H1 (cell line): ENCODE results near the gene CYB5R3. TPM values are rescaled to one million over a fixed set of nuclear protein-coding genes. Genes with fewer than 3 reads are reported as not detected.

Source experiments
- CTCF ChIA-PET: fragments of 300-600 bp; sonication (Branson Sonifier 250); formaldehyde crosslinking; loops from one replicate; lab custom pipeline; 2021; ENCODE audit not compliant: partially characterized antibody; lab: Charles Lee
- POLR2A ChIA-PET: fragments of 300-600 bp; sonication (Branson Sonifier 250); formaldehyde crosslinking; loops from one replicate; lab custom pipeline; 2021; ENCODE audit warnings: inconsistent platforms; ENCODE audit not compliant: partially characterized antibody; lab: Charles Lee
- DNase-seq, 2 experiments: peaks; one replicate each; pipeline versions ENCODE4 v3.0.0 to v3.0.0-alpha.2; 2010 to 2022; ENCODE audit warnings: low spot score in 2 of 2, low read depth in 1 of 2, mixed read lengths in 1 of 2
- FAIRE-seq: peaks from 2 replicates; lab custom pipeline; 2011; peaks lifted over from hg19 to GRCh38; lab: Jason Lieb, UNC
- H2AFZ ChIP-seq: 2 replicates; pipeline ENCODE4 v1.8.1; 2012; ENCODE audit warnings: low read length, inconsistent platforms
- H2AK5ac ChIP-seq: 2 replicates; pipeline ENCODE4 v1.6.1; 2013; ENCODE audit warnings: low read depth, low read length
- H2BK120ac ChIP-seq: replicated peaks from 2 replicates; pipeline ENCODE3; 2013; ENCODE audit warnings: low read depth, low read length, inconsistent platforms
- H2BK12ac ChIP-seq: 2 replicates; pipeline ENCODE4 v1.6.1; 2013; ENCODE audit warnings: low read depth, low read length
- H2BK15ac ChIP-seq: 2 replicates; pipeline ENCODE4 v1.6.1; 2013; ENCODE audit warnings: low read length
- H2BK20ac ChIP-seq: 2 replicates; pipeline ENCODE4 v1.6.1; 2013; ENCODE audit warnings: low read length
- H2BK5ac ChIP-seq: 2 replicates; pipeline ENCODE4 v1.6.1; 2013; ENCODE audit warnings: low read depth, low read length
- H3K14ac ChIP-seq: 2 replicates; pipeline ENCODE4 v1.6.1; 2013; ENCODE audit warnings: inconsistent platforms; ENCODE audit not compliant: insufficient read length
- H3K18ac ChIP-seq: 2 replicates; pipeline ENCODE4 v1.6.1; 2013; ENCODE audit warnings: low read length; ENCODE audit errors: extremely low read depth
- H3K23ac ChIP-seq: 2 replicates; pipeline ENCODE4 v1.6.1; 2013; ENCODE audit warnings: inconsistent platforms; ENCODE audit not compliant: insufficient read length
- H3K23me2 ChIP-seq: 2 replicates; pipeline ENCODE4 v1.6.1; 2013; ENCODE audit warnings: low read depth, low read length
- H3K27ac ChIP-seq: 2 replicates; pipeline ENCODE4 v1.6.1; 2011; ENCODE audit warnings: low read depth, low read length, inconsistent platforms
- H3K27me3 ChIP-seq, 4 experiments: replicated peaks in 1 of 4; 1 replicate in 1 of 4; 2 replicates in 3 of 4; pipeline versions ENCODE4 v1.6.1 to v1.8.1; 2011 to 2013; ENCODE audit warnings: low read length in 3 of 4, mild to moderate bottlenecking in 3 of 4, inconsistent platforms in 2 of 4, mixed read lengths in 2 of 4, moderate library complexity in 1 of 4; ENCODE audit not compliant: control insufficient read depth in 3 of 4, insufficient read depth in 3 of 4; ENCODE audit errors: extremely low read depth in 1 of 4
- H3K36me3 ChIP-seq, 4 experiments: 2 replicates each; pipeline versions ENCODE4 v1.6.1 to v1.8.1; 2011 to 2013; ENCODE audit warnings: mild to moderate bottlenecking in 4 of 4, low read length in 3 of 4, moderate library complexity in 2 of 4, control low read depth in 1 of 4, inconsistent platforms in 1 of 4; ENCODE audit not compliant: insufficient read depth in 4 of 4, control insufficient read depth in 2 of 4
- H3K4ac ChIP-seq: replicated peaks from 2 replicates; pipeline ENCODE3; 2013; ENCODE audit warnings: low read length, low read depth, mixed read lengths, inconsistent platforms; ENCODE audit not compliant: insufficient read length
- H3K4me1 ChIP-seq, 4 experiments: replicated peaks in 1 of 4; 1 replicate in 1 of 4; 2 replicates in 3 of 4; pipeline versions ENCODE4 v1.6.1 to v1.8.1; 2011 to 2013; ENCODE audit warnings: low read length in 3 of 4, inconsistent platforms in 2 of 4, mixed read lengths in 1 of 4; ENCODE audit not compliant: insufficient read depth in 4 of 4, control insufficient read depth in 3 of 4
- H3K4me2 ChIP-seq, 2 experiments: 2 replicates each; pipeline versions ENCODE4 v1.6.1 to v1.8.1; 2011 to 2013; ENCODE audit warnings: low read depth in 2 of 2, low read length in 2 of 2, control low read depth in 1 of 2, inconsistent platforms in 1 of 2, mild to moderate bottlenecking in 1 of 2; ENCODE audit not compliant: insufficient read depth in 1 of 2
- H3K4me3 ChIP-seq, 4 experiments: fragments of 200-600, 300-600 bp in 1 of 4; sonication (generic), shearing (Covaris generic), sonication (Bioruptor Twin) in 1 of 4; 2 replicates each; pipeline versions ENCODE4 v1.5.1 to v1.8.1; 2011 to 2016; ENCODE audit warnings: low read length in 4 of 4, low read depth in 3 of 4, control low read depth in 2 of 4, inconsistent platforms in 2 of 4, mild to moderate bottlenecking in 2 of 4, mixed read lengths in 1 of 4, moderate library complexity in 1 of 4; ENCODE audit not compliant: insufficient read depth in 2 of 4; ENCODE audit errors: extremely low read depth in 1 of 4
- H3K56ac ChIP-seq: replicated peaks from 2 replicates; pipeline ENCODE3; 2013; ENCODE audit warnings: low read depth, mild to moderate bottlenecking, mixed read lengths, low read length, inconsistent platforms; ENCODE audit not compliant: insufficient read length
- H3K79me1 ChIP-seq: 2 replicates; pipeline ENCODE4 v1.6.1; 2013; ENCODE audit warnings: low read depth, low read length, control low read depth
- H3K79me2 ChIP-seq, 2 experiments: 2 replicates each; pipeline versions ENCODE4 v1.6.1 to v1.8.1; 2012 to 2013; ENCODE audit warnings: low read length in 2 of 2, mild to moderate bottlenecking in 2 of 2, inconsistent platforms in 1 of 2; ENCODE audit not compliant: insufficient read depth in 2 of 2, control insufficient read depth in 1 of 2
- H3K9ac ChIP-seq, 4 experiments: replicated peaks in 1 of 4; 1 replicate in 1 of 4; 2 replicates in 3 of 4; pipeline versions ENCODE4 v1.6.1 to v1.8.1; 2011 to 2013; ENCODE audit warnings: low read depth in 3 of 4, low read length in 3 of 4, control low read depth in 2 of 4, mild to moderate bottlenecking in 2 of 4, moderate library complexity in 2 of 4, inconsistent platforms in 1 of 4; ENCODE audit errors: extremely low read depth in 1 of 4
- H3K9me3 ChIP-seq, 2 experiments: 2 replicates each; pipeline versions ENCODE4 v1.6.1 to v1.8.1; 2012 to 2013; ENCODE audit warnings: mild to moderate bottlenecking in 2 of 2, moderate library complexity in 2 of 2, control low read depth in 1 of 2, inconsistent platforms in 1 of 2, low read depth in 1 of 2, low read length in 1 of 2, mixed read lengths in 1 of 2; ENCODE audit not compliant: insufficient read depth in 2 of 2
- H4K20me1 ChIP-seq, 2 experiments: replicated peaks in 1 of 2; 2 replicates each; pipeline versions ENCODE3 to v1.8.1; 2011 to 2013; ENCODE audit warnings: inconsistent platforms in 2 of 2, low read length in 2 of 2, mild to moderate bottlenecking in 1 of 2; ENCODE audit not compliant: insufficient read depth in 2 of 2, control insufficient read depth in 1 of 2
- H4K5ac ChIP-seq: 2 replicates; pipeline ENCODE4 v1.6.1; 2013; ENCODE audit warnings: low read length, low read depth, mixed read lengths, inconsistent platforms; ENCODE audit not compliant: insufficient read length
- H4K8ac ChIP-seq: 2 replicates; pipeline ENCODE4 v1.8.0; 2013; ENCODE audit warnings: mild to moderate bottlenecking, moderate library complexity, low read length, inconsistent platforms; ENCODE audit not compliant: insufficient read depth; ENCODE audit errors: extremely low read depth
- H4K91ac ChIP-seq: replicated peaks from 2 replicates; pipeline ENCODE3; 2013; ENCODE audit warnings: low read length, mixed read lengths, inconsistent platforms; ENCODE audit not compliant: insufficient read length
- BCL11A ChIP-seq, 2 experiments: IDR thresholded peaks; one replicate each; pipeline ENCODE4 v1.6.1; 2011; ENCODE audit warnings: low read depth in 2 of 2, low read length in 2 of 2, mild to moderate bottlenecking in 2 of 2
- E2F6 ChIP-seq: IDR thresholded peaks from 2 replicates; pipeline ENCODE4 v1.6.1; 2012; ENCODE audit warnings: inconsistent platforms
- GABPA ChIP-seq: IDR thresholded peaks from 2 replicates; pipeline ENCODE4 v1.6.1; 2011; ENCODE audit warnings: mild to moderate bottlenecking, low read length, moderate library complexity, borderline replicate concordance; ENCODE audit not compliant: insufficient read depth
- JUND ChIP-seq: IDR thresholded peaks from 2 replicates; pipeline ENCODE4 v1.6.1; 2011; ENCODE audit warnings: mild to moderate bottlenecking, improper control_type of control experiment, low read length
- POLR2AphosphoS5 ChIP-seq: IDR thresholded peaks from 2 replicates; pipeline ENCODE4 v1.6.1; 2011; ENCODE audit warnings: low read depth, low read length
- RAD21 ChIP-seq, 2 experiments: IDR thresholded peaks in 1 of 2; conservative IDR thresholded peaks in 1 of 2; 2 replicates each; pipeline ENCODE4 v1.6.1; 2011; ENCODE audit warnings: low read depth in 2 of 2, low read length in 2 of 2, improper control_type of control experiment in 1 of 2, inconsistent platforms in 1 of 2, mild to moderate bottlenecking in 1 of 2, moderate library complexity in 1 of 2
- SIX5 ChIP-seq: IDR thresholded peaks from 2 replicates; pipeline ENCODE4 v1.6.1; 2011; ENCODE audit warnings: mild to moderate bottlenecking, low read depth, low read length
- SP1 ChIP-seq: IDR thresholded peaks from 2 replicates; pipeline ENCODE4 v1.6.1; 2011; ENCODE audit warnings: low read depth, low read length
- TAF7 ChIP-seq: optimal IDR thresholded peaks from 2 replicates; pipeline ENCODE3; 2011; ENCODE audit warnings: low read depth, mild to moderate bottlenecking, inconsistent platforms, low read length, moderate library complexity, borderline replicate concordance
- USF2 ChIP-seq: IDR thresholded peaks from 2 replicates; pipeline ENCODE4 v1.6.1; 2011; ENCODE audit warnings: low read length, improper control_type of control experiment
- WGBS, 2 experiments: shearing (Covaris generic) in 1 of 2; methylation state at CpG; one replicate each; pipeline versions ENCODE4 v1.1.6 to v1.1.7; 2013 to 2015; ENCODE audit warnings: low lambda C conversion rate in 2 of 2, mixed read lengths in 2 of 2, inconsistent platforms in 1 of 2, low coverage in 1 of 2, missing lambda C conversion rate in 1 of 2; ENCODE audit not compliant: insufficient replicate concordance in 2 of 2, insufficient coverage in 1 of 2, insufficient read length in 1 of 2; ENCODE audit errors: extremely low coverage in 1 of 2, missing lambda C conversion rate in 1 of 2; 5-methylcytosine and 5-hydroxymethylcytosine counted together
- polyA plus RNA-seq, 7 experiments: library from polyadenylated mRNA; depleted of rRNA in 3 of 7; stranded (reverse) in 5 of 7; unstranded in 2 of 7; fragments of >200 nt in 5 of 7; fragments of 200-250 nt in 2 of 7; gene quantifications; 1 replicate in 5 of 7; 2 replicates in 1 of 7; 4 replicates in 1 of 7; pipeline versions ENCODE4 v1.2.1 to v1.2.3, GENCODE V29; 2011 to 2013; ENCODE audit warnings: missing spikeins in 2 of 7, mixed read lengths in 2 of 7
- total RNA-seq: library from RNA; stranded (reverse); fragmentation: NEBNext Ultra II Directional; extraction: Animal tissue kit (Norgen Biotek cat#: 25700); gene quantifications from 2 replicates; pipeline ENCODE4 v1.2.1, GENCODE V29; 2021

The CYB5R3 gene
- total and polyA plus RNA-seq, 2 of the 8 experiments (the other 6 are each of a cell fraction or from before 2014, with no cell fraction given), result 75.3 to 113 TPM

GRCh38 chr22:42621505-42622002 lies 27.6 kb downstream of the CYB5R3 start:
- peaks cover 0 to 9% (median 5%) of the 10 kb centered on the region in 4 experiments; a peak in 5 of 8 replicates for H3K36me3 ChIP-seq
- H4K5ac ChIP-seq, result no peak overlapping the region
- H3K4me3 ChIP-seq, result no peak overlapping the region
- no peak overlapping the region for H3K27ac ChIP-seq
- H3K79me1 ChIP-seq, result no peaks in the 10 kb centered on the region
- no peak overlapping the region for H2BK120ac ChIP-seq
- no peak overlapping the region for H3K56ac ChIP-seq
- H3K9me3 ChIP-seq, result no peaks in the 10 kb centered on the region
- no peak overlapping the region for H4K91ac ChIP-seq
- no peak overlapping the region for H2BK5ac ChIP-seq
- H2BK12ac ChIP-seq, result no peak overlapping the region
- no peak overlapping the region for H2AK5ac ChIP-seq
- ChIA-PET POLR2A (interaction anchor here (0.7 to 8.9 kb wide), 14 partner anchors 8 to 394 kb away, joined by 3 to 85 read pairs (median 4); partner anchors contain the start of genes CYB5R3, PACSIN2 and POLDIP3), CTCF (interaction anchor here (0.6 to 4.9 kb wide), 35 partner anchors 10 to 246 kb away, joined by 3 to 43 read pairs (median 4); partner anchors contain the start of genes ATP5MGL, CYB5R3 and SERHL2)
- no peak overlapping the region for H2BK15ac ChIP-seq
- H3K4me1 ChIP-seq, result peaks cover 0 to 9% (median 7%) of the 10 kb centered on the region in 4 experiments; a peak in 6 of 7 replicates
- H3K9ac ChIP-seq, result no peak overlapping the region
- H3K27me3 ChIP-seq, result no peaks in the 10 kb centered on the region
- FAIRE-seq (peak; percentile 81), DNase-seq (peak; percentile 86 to 94)
- H3K4ac ChIP-seq, result no peak overlapping the region
- no peaks in the 10 kb centered on the region for H3K23me2 ChIP-seq
- H3K23ac ChIP-seq, result no peak overlapping the region
- no peak overlapping the region for H3K18ac ChIP-seq
- H3K79me2 ChIP-seq, result no peaks in the 10 kb centered on the region
- peaks cover 1 to 8% of the 10 kb centered on the region in 2 experiments for H4K20me1 ChIP-seq
- H3K4me2 ChIP-seq, result no peak overlapping the region
- 49% methylated on average over 11 of the region's 11 CpGs; no CpG with 5 or more reads in 1 of the 2 experiments for WGBS, 2 experiments
- H2BK20ac ChIP-seq, result no peak overlapping the region
- no peak overlapping the region for H4K8ac ChIP-seq
- no peak overlapping the region for H2AFZ ChIP-seq
- H3K14ac ChIP-seq, result no peak overlapping the region
- TF ChIP-seq E2F6 (no peak), POLR2AphosphoS5 (no peak), RAD21 (IDR thresholded peaks at IDR 0.05 in 1 of 2, conservative IDR thresholded peaks at IDR 0.05 in 1 of 2; ENCODE audit: low read depth in 2 of 2, low read length in 2 of 2) (peak; percentile 80 to 85), USF2 (peak; percentile 14; the same call in 1 of the 2 replicates), JUND (0 out of 2 replicates have a peak, but pooled peaks have one; percentile 28), SP1 (no peak), GABPA (peak; percentile 71; the same call in 1 of the 2 replicates), BCL11A (IDR thresholded peaks at IDR 0.05; ENCODE audit: low read depth in 2 of 2, low read length in 2 of 2) (no peak), SIX5 (no peak), TAF7 (no peak)
